NCI-H128 (cell line): ENCODE data around the gene NT5DC1.

Experiments
- DNase-seq: peaks from one replicate; lab custom pipeline; 2025; ENCODE audit not compliant: unreplicated experiment; lab: John Stamatoyannopoulos, UW

NT5DC1 gene

DNA sequence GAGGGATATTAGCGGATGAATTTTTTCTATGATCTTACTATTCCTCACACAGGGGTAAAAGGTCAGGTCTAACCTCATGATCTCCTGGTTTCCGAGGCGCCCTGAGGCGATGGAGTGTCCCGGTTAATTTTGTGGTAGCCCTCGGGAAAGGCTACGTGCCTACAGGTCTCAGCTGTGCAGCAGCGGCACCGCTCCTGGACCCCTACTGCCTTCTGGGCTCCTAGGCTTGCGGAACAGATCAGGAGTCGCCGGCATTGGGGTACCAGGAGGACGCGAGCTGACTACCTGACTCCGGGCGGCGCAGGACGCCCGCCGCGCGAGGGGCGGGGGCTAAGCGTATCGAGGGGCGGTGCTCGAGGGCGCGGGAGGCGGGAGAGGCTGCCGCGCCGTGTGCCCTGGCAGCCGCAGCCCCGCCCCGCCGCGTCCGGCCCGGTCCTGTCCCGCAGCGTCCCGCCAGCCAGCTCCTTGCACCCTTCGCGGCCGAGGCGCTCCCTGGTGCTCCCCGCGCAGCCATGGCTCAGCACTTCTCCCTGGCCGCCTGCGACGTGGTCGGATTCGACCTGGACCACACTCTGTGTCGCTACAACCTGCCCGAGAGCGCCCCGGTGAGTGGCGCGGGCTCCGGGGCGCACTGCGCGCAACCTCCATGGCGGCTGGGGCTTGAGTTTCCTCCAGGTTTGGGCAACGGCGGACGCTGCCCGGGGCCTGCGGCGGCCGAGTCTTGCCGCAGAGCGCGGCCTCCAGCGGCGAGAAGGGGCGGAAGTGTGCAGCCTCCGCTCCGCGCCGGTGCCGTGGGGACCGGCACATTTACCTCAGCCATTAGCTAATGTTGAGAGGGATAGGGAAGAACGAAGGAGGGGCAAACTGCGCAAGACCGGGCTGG lies at the start of gene NT5DC1:
NT5DC1 (plus strand) TSS at position 435 of the 883 bp plus-strand sequence; CDS start at position 513, 78 bp downstream.
- peak; percentile 48 for DNase-seq

DNA sequence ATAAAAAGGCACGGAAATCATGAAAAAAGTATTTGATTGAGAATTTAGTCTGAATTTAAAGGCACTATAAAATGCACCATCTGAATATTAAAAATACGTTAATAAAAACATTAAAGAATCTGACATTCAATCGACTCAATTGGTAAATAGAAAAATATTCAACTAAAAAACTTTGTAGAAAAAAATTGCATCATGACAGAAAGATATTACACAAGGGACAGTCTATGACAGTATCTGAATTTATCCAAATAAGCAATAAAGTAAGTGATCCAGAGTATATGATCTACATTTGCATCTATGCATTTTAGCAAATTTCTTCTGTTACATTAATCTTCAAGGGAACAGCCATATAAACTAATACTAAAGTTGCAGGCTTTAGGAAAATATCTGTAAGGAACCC lies 49.4 kb upstream of the NT5DC1 start:
- DNase-seq, result no peak

DNA sequence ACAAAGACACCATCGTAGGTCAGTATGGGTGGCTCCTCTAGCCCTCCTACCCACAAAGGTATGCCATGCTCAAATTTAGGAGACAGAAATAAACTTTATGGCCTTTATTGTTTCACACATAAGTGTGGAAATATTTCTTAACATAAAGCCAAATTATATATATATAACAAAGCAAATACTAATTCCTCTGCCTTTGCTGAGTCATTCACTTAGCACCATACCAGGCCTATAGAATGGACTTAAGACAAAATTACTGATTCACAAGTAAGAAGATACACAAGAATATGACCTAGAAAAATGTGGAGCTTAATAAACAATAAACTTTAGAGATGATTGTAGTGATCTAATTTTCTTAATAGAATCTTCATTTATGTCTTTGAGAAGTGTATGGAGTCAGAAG lies 45.1 kb upstream of the NT5DC1 start:
- no peak for DNase-seq

DNA sequence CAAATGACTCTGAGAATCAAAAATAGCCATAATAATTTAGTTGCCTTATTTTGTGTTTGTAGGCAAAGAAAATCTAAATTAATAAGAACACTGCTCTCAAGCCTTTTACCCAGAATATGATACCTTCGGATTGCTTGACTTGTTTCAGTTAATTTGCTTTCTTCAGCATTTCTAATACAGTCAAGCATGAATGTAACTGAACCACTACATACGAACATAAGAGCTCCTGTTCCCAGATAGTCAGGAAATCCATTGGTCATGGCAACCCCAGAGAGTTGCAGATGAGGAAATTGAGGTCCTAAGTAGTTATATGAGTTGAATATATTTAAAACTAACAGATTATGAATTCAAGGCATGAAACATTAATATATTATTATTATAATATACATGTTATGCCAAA lies 42.9 kb upstream of the NT5DC1 start:
- DNase-seq, result no peak

DNA sequence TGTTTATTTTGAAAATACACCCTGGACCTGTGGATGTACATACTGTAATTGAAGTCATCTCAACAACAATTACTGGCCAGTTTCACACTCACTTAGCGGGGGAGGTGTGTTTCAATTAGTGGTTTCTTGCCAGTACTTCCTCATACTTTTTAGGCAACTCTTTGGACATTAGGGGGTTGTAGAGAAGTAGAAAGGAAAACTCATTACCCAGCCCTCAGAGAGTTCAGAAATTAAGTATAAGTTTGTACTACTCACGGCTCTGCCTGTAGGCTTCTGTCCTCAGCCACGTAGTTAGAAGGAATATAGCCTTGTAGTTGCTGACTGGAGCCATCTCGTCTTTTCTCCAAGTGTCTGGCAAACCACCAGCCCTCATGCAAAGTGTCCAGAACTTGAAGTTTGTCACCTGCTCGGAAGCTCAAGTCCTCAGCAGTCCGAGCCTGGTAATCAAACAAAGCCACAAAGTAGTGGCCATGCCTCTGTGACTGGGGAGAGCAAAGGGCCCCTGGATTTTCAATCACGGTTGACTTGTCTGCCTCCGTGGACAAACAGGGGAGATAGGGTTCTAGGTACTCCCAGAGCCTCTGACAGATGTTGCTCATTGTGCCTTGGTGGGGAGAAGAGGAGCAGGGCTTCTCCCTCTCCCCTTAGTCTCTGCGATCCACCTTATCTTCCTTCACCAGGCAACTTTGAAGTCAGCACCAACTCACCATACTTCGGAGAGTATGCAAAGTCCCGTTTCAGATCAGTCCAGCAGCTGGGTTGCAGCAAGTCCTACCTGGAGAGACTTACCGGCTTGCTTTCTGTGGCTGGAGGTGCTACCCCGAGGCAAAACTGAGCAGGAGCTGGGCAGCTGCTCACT lies 40.7 kb upstream of the NT5DC1 start:
- DNase-seq, result no peak

DNA sequence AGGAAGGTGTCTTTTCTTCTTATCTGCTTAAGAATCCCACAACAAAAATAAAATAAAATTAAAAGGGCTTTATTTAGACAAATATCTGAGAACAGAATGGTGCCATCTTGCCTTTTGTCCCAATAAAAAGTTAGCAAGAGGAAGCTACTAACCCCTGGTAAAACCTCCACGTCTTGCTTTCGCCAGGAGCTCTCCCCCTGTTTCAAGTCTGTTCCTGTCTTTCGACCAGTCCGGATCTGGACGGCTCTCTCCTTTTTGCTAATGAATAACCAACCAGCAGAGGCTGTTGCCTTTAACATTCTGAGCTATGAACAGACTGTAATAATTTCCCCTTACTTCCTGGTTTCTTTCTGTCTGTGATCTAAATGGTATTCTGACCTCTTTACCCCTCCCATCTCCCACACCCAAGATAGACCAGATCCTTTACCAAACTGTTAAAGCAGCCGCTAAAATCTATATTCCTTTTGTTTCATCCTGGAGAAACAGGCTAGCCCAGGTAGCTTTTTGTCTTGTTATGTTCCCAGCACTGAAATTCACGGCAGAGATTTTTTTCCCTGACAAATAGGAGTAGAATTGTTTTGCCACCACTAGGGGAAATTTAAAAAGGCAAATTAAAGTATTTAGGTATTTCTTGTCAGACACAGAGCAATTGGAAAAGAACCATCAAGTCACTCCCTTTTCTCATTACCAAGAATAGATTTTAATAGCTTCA lies 39.9 kb upstream of the NT5DC1 start, which contains the start of gene FRK:
FRK (minus strand) TSS at position 320 of the 712 bp plus-strand sequence. CDS start 580 bp downstream, outside the sequence.
- no peak for DNase-seq

DNA sequence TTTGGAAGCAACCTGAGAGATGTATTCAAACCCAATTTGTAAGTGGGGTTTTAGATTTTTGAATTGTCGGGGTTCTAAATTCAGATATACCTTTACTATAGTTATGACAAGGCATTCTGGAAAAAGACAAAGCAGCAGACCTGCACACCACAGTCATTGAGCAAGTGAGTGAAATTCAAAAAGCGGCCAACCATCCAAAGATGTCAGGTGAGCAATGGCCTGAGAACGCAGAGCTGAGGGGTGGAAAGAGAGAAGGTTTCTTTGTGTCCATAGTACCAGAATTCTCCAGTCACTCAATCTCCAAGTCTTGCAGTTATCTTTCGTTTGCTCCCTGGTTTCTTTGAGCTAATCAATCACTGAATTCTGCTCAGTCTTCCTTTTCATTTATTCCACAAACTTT lies 38.2 kb upstream of the NT5DC1 start:
- DNase-seq, result no peak

DNA sequence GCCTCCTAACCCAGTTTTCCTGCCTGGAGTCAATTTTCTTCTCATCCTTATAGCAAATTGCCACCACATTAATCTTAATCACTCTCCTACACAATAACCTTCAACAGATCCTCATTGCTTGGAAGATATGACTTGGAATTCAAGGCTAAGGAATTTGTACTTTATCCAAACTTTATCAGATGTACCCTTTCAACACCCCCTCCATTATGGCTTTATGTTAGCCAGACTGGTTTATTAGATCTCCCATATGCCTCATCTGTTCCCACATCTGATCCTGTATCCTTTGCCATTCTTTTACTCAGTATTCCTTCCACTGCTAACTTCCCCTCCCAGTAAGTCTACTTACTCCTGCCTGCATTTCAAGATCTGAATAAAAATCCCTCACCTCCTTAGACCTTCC lies 36.0 kb upstream of the NT5DC1 start:
- DNase-seq, result no peak

DNA sequence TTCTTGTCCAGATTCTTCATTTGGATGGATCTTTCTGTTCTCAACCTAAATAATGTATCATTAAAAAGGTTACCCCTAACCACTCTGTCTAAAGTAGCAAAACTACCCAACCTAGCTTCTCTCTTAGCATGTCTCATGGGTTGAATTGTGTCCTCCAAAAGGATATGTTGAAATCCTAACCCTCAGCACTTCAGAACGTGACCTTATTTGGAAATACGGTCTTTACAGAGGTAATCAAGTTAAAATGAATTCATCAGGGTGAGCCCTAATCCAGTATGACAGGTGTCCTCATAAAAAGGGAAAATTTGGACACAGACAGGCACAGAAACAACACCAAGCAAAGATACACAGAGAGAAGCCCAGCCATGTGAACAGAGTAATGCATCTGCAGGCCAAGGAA lies 33.9 kb upstream of the NT5DC1 start:
- DNase-seq, result no peak

DNA sequence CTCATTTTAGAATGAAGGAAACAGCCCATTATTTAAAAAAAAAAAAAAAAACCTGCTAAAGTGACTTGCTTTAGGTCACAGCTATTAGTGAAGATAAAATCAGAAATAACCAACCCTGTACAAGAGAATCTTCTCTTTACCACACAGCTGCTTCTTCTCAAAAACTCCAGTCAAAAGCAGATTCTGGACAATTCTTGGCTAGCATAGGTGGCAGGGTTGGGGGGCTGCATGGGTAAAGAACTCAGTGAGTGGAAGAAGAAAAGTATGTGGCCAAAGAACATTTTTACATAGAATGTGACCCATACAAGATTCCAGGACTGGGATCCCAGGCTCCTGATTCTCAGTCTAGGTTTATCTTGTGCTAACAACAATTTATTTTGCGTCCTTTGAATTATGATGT lies 30.6 kb upstream of the NT5DC1 start:
- no peak for DNase-seq

DNA sequence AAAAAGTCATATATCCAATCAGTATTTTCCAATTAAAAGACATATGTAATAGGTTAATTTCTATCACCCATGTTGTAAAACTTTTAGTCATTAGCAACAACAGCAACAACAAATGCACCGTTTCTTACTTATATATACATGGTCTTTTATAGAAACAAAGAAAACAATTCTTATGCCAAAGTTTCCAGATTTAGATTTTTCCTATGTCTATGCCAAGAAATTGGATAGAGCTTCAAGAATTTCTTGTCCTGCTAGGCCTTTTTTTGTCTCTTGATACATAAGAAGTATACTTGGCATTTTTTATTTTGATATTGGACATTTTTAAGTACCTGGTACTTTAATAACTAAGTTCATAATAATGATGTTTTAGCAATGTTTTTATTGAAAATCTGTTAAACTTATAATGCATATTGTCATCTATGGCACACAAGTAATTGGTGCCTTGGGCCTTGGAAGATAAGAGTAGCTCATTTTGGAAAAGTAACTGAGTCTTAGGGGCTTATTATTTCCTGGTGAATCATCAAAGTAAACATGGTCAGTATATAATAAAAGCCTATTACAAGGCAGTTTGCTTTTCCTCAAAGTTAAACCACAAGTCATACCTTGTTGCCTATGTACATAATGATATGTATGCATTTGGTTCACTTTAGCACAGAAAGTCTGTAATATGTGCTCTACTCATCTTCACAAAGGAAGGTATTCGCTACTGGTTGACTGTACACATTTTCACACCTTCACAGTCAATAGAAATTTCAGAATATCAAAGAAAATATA lies 29.9 kb upstream of the NT5DC1 start:
- DNase-seq, result no peak

DNA sequence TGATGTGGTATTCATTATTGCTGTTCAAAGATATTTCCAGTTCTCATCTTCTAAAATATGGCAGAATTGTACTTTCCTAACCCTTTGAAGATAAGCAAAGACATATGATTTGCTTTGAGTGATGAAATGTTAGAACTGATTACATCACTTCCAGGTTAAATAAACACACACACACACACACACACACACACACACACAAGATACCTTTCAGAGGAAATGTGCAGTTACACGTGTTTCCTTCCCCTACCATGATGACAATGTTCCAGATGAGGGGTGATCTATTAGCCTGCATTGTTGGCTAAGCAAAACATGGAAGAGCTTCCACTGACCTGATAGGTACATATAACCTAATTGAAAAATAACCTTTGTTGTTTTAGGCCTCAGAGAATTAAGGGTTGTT lies 28.3 kb upstream of the NT5DC1 start:
- no peak for DNase-seq

DNA sequence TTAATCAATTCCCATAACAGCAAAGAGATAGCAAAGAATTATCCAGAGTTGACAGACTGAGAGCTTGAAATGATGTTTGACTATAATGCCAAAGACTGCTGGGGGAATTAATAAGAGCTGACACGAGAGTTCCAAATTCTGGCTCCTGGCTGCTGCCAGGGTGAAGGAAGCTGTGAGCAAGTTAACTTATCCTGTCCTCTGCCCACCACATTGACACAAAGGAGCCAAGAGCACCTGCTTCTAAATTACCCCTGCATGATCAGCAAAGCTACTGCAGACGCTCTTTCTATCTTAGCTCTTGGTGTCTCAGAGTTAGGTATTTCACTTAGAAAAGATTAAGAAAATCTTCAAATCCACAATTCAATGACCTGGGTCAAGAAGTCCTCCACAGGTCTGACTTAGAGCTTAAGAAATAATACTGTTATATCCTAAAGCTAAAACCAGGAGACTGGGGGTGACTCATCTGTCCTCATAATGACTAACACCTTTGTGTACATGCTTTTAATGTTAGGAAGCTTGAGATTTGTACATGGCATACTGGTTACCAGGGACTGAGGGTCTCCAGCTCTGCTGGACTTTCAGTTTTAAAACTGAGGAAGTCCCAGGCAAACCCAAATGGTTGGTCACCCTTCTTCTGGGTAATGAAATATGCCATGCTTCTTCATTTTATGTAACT lies 26.8 kb upstream of the NT5DC1 start:
- DNase-seq, result no peak

DNA sequence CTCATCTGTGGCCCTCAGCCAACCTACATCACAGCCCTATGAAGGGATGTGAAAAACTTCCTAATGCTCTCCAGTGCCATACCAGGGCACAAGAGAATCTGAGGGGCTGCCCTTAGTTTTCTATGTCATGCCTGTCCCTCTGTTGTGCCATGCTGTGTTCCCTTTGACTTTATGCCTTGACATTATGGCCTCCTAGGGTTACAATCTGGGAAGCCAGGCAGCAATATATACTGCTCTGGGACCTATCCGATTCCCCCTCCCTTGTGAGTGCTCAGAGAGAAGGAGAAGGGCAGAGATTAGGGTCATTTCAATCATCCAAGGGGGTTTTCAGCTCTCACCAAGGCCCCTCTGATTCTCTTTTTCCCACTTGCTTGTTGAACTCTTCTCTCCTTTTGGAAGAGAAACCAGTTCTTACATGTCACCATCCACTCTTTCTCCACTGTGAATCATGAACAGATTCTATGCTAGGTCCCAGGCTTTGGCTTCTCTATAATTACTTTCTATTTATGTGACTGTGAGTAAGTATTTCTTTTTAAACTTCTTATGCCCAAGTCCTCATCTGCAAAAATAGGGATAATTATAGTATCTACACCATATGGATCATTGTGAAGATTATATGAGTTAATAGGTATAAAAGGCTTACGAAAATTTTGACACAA lies 25.8 kb upstream of the NT5DC1 start:
- no peak for DNase-seq

DNA sequence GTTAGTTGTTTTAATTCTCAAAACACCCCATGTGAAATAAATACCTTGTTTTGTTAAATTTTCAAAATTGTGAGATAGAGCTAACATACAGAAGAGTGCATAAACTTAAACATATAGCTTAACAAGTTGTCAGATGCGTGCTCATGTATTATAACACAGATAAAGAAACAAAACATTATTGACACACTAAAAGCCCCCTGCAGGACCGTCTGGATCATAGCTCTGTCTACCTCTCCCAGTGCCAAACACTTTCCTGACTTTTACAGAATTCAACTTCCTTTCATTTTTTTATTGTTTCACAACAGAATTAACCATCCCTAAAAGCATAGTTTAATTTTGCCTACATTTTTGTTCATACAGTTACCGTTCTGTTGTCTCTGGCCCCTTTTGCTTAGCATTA lies 22.1 kb upstream of the NT5DC1 start:
- DNase-seq, result no peak

DNA sequence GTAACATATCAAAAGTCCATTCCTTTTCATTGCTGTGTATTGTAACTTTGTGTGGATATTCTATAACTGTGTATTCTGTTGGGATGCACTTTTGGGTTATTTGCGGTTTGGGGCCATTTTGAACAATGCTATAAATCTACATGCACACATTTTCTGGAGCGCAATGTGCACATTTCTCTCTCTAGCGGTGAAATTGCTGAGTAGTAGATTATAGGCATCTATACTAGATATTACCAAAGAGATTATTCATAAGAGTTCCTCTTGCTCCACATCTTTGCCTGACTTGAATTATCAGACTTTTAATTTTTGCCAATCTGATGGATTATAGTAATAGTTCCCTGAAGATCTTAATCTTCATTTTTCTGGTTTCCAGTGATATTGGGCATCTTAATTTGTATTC lies 21.7 kb upstream of the NT5DC1 start:
- no peak for DNase-seq

DNA sequence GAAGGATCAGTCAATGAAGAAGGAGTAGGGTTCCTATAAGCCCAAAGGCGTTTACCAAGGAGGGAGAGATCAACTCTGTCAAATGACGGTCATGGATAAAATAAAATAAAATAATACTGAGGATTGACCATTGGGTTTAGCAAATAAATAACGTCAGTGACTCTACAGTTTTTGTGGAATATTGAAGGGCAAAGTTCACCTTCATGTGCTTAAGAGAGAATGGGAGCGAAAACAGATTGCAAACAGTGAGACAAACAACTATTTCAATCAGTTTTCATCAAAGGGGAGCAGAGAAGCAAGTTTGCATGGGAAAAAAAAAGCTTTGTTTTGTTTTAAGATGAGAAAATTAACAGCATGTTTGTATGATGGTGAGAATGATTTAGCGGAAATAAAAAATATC lies 17.6 kb upstream of the NT5DC1 start:
- DNase-seq, result no peak

DNA sequence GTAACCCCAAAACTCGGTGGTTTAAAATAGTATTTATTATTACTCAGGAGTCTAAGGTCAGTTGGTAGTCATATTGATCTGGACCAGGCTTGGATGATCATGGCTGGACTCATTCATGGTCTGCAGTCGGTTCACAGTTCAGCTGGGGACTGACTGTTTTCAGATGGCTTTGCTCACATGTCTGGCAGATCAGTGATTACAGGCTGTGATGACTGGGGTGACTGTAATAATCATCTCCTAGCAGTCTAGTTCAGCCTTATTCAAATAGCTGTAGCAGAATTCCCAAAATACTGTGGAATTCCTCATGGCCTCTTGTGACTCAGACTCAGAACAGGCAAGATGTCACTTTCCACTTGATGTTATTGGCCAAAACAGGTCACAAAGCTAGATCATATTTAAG lies 16.4 kb upstream of the NT5DC1 start:
- DNase-seq, result no peak

DNA sequence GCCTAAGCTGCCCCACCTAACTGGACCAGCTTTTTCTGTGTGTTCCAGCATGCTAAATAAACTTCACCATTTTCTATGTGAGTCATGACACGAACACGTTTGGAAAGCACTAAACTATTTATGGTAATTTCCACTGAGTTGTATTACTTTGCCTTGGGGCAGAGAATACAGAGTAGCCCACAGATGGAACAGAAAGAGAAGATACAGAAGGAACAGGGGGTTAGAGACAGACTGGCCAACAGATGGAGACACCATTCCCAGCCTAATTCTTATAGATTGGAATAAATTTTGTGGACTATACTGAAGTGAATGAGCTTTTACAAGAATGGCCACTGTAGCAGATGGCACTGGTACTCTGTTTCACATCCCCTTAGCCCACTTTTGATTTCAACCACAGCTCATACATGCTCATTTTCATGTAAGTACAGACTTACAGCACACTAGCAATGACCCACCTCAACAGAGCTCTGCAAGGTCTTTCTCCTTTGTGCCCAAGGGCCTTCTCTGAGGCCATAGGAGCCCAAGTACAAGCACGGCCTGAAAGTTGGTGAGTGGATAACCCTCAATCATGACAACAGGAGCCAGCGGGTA lies 13.1 kb upstream of the NT5DC1 start:
- DNase-seq, result no peak
